ENCODE data around the gene SCGB3A2.

The SCGB3A2 gene

DNA sequence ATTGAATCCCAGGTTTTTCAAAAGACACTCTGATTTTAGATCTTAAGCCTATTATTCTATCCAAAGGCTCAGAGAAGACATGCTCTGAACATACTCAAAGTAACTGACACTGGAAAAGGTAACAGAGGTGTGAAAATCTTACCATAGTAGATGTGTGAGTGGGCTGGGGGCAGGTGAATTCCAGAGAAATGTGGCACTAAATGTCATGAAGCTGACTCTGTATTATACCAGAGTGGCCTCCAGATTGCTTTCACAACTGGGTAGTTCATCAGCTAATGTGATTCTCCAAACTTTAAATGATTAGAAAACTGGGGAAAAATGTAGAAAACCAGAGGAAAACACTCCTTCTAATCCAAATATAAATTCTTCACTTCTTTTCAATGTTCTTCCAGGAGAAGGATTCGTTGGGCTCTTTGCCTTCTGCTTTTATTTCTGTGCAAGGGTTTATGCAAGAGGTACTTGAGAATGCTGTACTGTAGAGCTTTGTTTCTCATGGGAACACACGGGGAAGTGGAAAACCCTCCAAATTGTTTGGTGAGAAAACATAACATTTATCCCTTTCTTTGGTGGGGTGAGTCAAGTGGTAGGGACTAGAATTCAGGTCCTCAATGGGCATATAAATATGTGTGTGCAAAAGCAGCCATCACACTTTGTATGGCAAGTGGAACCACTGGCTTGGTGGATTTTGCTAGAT lies at the start of gene SCGB3A2:
SCGB3A2 (plus strand) TSS at position 646 of the 694 bp plus-strand sequence. CDS start 93 bp downstream, outside the sequence.
- Mint-ChIP-seq H3K9me3 (no peaks in the 10 kb centered on the region), H3K36me3 (ENCODE audit: insufficient read depth) (no peaks in the 10 kb centered on the region), H3K27ac (ENCODE audit: low read depth) (no peak within 1 kb of the TSS), H3K4me3 (no peak within 1 kb of the TSS), H3K27me3 (peaks cover 35% of the 10 kb centered on the region), H3K4me1 (no peaks in the 10 kb centered on the region)
- no peak for ATAC-seq (replicated peaks; ENCODE audit: extremely low read depth, poor library complexity, severe bottlenecking)
- DNase-seq (ENCODE audit: low spot score in 2 of 2): no peak

- ATAC-seq (replicated peaks; ENCODE audit: extremely low read depth, poor library complexity, severe bottlenecking) (no peak), DNase-seq (ENCODE audit: low spot score in 2 of 2) (no peak)
- H3K9me3 Mint-ChIP-seq: no peaks in the 10 kb centered on the region
- H3K4me1 Mint-ChIP-seq: no peaks in the 10 kb centered on the region
- H3K27me3 Mint-ChIP-seq: peaks cover 34% of the 10 kb centered on the region
- H3K4me3 Mint-ChIP-seq: no peak overlapping the region
- H3K27ac Mint-ChIP-seq (ENCODE audit: low read depth): no peak overlapping the region
- no peaks in the 10 kb centered on the region for H3K36me3 Mint-ChIP-seq (ENCODE audit: insufficient read depth)
These were observed 48.5 kb upstream of the SCGB3A2 start for GRCh38 chr5:147830035-147830434.

DNA sequence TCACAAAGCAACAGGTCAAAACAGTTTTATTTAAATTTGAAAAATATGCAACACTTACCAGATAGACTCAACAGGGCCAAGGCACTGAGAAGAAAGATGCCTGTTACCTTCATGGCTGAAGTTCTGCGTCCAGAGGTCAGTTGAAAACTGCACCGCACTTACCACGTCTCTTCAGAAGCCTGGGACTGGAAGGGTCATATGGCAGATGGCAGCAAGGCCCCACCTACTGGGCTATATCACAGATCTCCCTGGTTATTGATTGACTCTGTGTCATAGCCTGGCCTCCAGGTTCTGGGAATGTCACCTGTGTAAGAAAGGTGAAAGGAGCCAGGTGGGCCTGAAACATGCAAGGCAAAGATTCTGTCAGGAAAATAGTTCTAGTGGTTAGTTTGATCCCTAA lies 47.0 kb upstream of the SCGB3A2 start, which contains the start of gene SPINK1:
SPINK1 (minus strand) TSS at position 207 of the 400 bp plus-strand sequence; CDS start at position 113, 94 bp downstream.
- H3K9me3 Mint-ChIP-seq: no peaks in the 10 kb centered on the region

DNA sequence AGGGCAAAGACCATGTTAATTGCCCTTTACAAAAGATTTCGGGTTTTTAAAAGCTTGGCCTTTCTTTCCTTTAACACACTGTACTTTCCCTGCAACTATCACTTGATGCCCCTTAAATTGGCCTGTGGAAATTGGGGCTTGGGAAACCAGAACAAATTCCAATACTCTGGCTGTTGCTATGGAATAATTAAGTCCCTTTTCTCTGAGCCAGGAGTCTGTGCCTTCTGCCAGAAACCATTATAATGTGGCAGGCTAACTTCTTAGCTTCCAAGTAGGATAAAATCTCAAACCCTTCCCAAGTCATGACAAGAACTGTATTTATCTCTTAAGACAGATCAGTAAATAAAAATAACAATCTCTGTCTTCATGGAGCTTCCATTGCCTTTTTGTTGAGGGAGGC lies 46.0 kb upstream of the SCGB3A2 start:
- Mint-ChIP-seq H3K4me3 (no peak overlapping the region), H3K36me3 (ENCODE audit: insufficient read depth) (no peaks in the 10 kb centered on the region), H3K27me3 (peaks cover 34% of the 10 kb centered on the region), H3K4me1 (no peaks in the 10 kb centered on the region), H3K9me3 (no peaks in the 10 kb centered on the region), H3K27ac (ENCODE audit: low read depth) (no peak overlapping the region)
- DNase-seq (ENCODE audit: low spot score in 2 of 2) (no peak), ATAC-seq (replicated peaks; ENCODE audit: extremely low read depth, poor library complexity, severe bottlenecking) (no peak)

More for the DNA sequence above, 47.0 kb upstream of the SCGB3A2 start, which contains the start of gene SPINK1:
- H3K4me1 Mint-ChIP-seq: no peaks in the 10 kb centered on the region
- ATAC-seq (replicated peaks; ENCODE audit: extremely low read depth, poor library complexity, severe bottlenecking) (no peak), DNase-seq (ENCODE audit: low spot score in 2 of 2) (no peak)
- H3K27ac Mint-ChIP-seq (ENCODE audit: low read depth): no peak within 1 kb of the TSS
- H3K4me3 Mint-ChIP-seq: no peak within 1 kb of the TSS
- H3K27me3 Mint-ChIP-seq: peaks cover 34% of the 10 kb centered on the region
- H3K36me3 Mint-ChIP-seq (ENCODE audit: insufficient read depth): no peaks in the 10 kb centered on the region

DNA sequence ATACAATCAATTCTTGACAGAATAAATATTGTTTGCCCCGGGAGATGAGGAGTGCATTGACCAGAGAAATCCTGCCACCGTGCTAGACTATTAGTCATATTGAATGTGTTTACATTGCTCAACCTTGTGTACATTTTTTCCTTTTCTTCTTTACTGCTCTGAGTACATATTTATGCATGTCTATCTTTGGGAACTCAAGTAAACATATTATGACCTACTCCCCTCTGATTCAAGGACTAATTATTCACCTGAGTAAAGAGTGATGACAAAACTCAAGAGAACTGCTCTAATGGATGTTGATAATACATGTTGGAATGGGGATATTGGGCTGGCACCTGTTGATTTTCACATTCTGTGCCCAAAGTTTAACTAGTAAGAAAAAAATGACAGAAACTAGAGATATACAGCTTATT lies 43.1 kb upstream of the SCGB3A2 start:
- H3K4me1 Mint-ChIP-seq: no peaks in the 10 kb centered on the region
- H3K36me3 Mint-ChIP-seq (ENCODE audit: insufficient read depth): no peaks in the 10 kb centered on the region
- H3K4me3 Mint-ChIP-seq: no peak overlapping the region
- ATAC-seq (replicated peaks; ENCODE audit: extremely low read depth, poor library complexity, severe bottlenecking) (no peak), DNase-seq (ENCODE audit: low spot score in 2 of 2) (no peak)
- no peak overlapping the region for H3K27ac Mint-ChIP-seq (ENCODE audit: low read depth)
- H3K27me3 Mint-ChIP-seq: peaks cover 15% of the 10 kb centered on the region
- no peaks in the 10 kb centered on the region for H3K9me3 Mint-ChIP-seq

- DNase-seq (ENCODE audit: low spot score in 2 of 2): no peak
- no peaks in the 10 kb centered on the region for H3K4me1 Mint-ChIP-seq
- ATAC-seq (replicated peaks; ENCODE audit: extremely low read depth, poor library complexity, severe bottlenecking): no peak
- H3K4me3 Mint-ChIP-seq: no peak overlapping the region
- H3K27ac Mint-ChIP-seq (ENCODE audit: low read depth): no peak overlapping the region
- H3K27me3 Mint-ChIP-seq: peaks cover 19% of the 10 kb centered on the region
- no peaks in the 10 kb centered on the region for H3K9me3 Mint-ChIP-seq
- no peaks in the 10 kb centered on the region for H3K36me3 Mint-ChIP-seq (ENCODE audit: insufficient read depth)
These were observed 42.1 kb upstream of the SCGB3A2 start for GRCh38 chr5:147836439-147836838.

DNA sequence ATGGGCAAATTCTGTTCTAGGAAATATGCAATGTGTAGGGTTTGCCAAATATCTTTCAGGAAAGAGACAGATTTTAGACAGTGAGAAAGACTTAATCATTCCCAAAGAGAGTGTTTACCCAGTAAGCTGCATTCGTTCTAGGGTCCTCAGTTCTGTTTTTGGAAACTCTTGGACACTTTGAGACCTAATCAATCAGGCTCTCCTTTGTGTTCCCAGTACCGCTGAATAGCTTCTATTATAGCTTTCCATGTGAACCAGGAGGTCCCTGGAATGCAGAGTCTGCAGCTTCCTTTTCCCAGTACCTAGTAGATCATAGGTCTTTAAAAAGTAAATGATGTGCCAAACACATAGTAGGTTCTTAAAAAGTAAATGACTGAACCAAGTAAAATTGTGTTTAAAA lies 35.6 kb upstream of the SCGB3A2 start:
- no peaks in the 10 kb centered on the region for H3K36me3 Mint-ChIP-seq (ENCODE audit: insufficient read depth)
- no peaks in the 10 kb centered on the region for H3K9me3 Mint-ChIP-seq
- H3K27ac Mint-ChIP-seq (ENCODE audit: low read depth): no peak overlapping the region
- no peak for DNase-seq (ENCODE audit: low spot score in 2 of 2)
- peaks cover 51% of the 10 kb centered on the region for H3K27me3 Mint-ChIP-seq
- no peaks in the 10 kb centered on the region for H3K4me1 Mint-ChIP-seq
- H3K4me3 Mint-ChIP-seq: no peak overlapping the region
- ATAC-seq (replicated peaks; ENCODE audit: extremely low read depth, poor library complexity, severe bottlenecking): no peak

DNA sequence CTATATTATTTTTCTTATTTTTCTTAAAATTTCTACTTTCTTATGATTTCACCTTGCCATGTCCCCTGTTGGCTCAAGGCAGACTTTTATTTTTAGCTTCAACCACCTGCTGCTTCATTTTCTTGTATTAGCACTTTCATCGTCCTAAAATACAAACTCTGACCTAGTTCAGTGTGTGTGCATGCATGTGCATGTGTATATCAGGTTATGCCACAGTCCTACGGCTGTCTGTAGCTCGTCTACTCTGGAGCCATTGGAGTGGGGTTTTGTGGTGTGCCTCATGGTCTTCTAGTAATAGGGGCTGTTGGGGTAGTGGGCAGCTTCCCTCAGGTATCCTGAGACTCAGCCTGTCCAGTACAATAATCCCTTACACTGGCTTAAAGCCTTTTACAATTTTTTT lies 33.7 kb upstream of the SCGB3A2 start:
- ATAC-seq (replicated peaks; ENCODE audit: extremely low read depth, poor library complexity, severe bottlenecking) (no peak), DNase-seq (ENCODE audit: low spot score in 2 of 2) (no peak)
- H3K9me3 Mint-ChIP-seq: no peaks in the 10 kb centered on the region
- no peaks in the 10 kb centered on the region for H3K36me3 Mint-ChIP-seq (ENCODE audit: insufficient read depth)
- no peaks in the 10 kb centered on the region for H3K4me1 Mint-ChIP-seq
- H3K27ac Mint-ChIP-seq (ENCODE audit: low read depth): no peak overlapping the region
- peaks cover 64% of the 10 kb centered on the region for H3K27me3 Mint-ChIP-seq
- H3K4me3 Mint-ChIP-seq: no peak overlapping the region

GRCh38 chr5:147845618-147846017 lies 32.9 kb upstream of the SCGB3A2 start:
- Mint-ChIP-seq H3K9me3 (no peaks in the 10 kb centered on the region), H3K27me3 (peaks cover 64% of the 10 kb centered on the region), H3K4me3 (no peak overlapping the region), H3K4me1 (no peaks in the 10 kb centered on the region), H3K27ac (ENCODE audit: low read depth) (no peak overlapping the region), H3K36me3 (ENCODE audit: insufficient read depth) (no peaks in the 10 kb centered on the region)
- no peak for DNase-seq (ENCODE audit: low spot score in 2 of 2)
- ATAC-seq (replicated peaks; ENCODE audit: extremely low read depth, poor library complexity, severe bottlenecking): no peak

GRCh38 chr5:147849226-147849625 lies 29.3 kb upstream of the SCGB3A2 start:
- Mint-ChIP-seq H3K27me3 (peaks cover 44% of the 10 kb centered on the region), H3K9me3 (no peaks in the 10 kb centered on the region), H3K36me3 (ENCODE audit: insufficient read depth) (no peaks in the 10 kb centered on the region), H3K4me3 (no peak overlapping the region), H3K4me1 (no peaks in the 10 kb centered on the region), H3K27ac (ENCODE audit: low read depth) (no peak overlapping the region)
- ATAC-seq (replicated peaks; ENCODE audit: extremely low read depth, poor library complexity, severe bottlenecking) (no peak), DNase-seq (ENCODE audit: low spot score in 2 of 2) (no peak)

GRCh38 chr5:147851578-147851977 lies 26.9 kb upstream of the SCGB3A2 start:
- Mint-ChIP-seq H3K27me3 (peaks cover 42% of the 10 kb centered on the region), H3K27ac (ENCODE audit: low read depth) (no peak overlapping the region)

DNA sequence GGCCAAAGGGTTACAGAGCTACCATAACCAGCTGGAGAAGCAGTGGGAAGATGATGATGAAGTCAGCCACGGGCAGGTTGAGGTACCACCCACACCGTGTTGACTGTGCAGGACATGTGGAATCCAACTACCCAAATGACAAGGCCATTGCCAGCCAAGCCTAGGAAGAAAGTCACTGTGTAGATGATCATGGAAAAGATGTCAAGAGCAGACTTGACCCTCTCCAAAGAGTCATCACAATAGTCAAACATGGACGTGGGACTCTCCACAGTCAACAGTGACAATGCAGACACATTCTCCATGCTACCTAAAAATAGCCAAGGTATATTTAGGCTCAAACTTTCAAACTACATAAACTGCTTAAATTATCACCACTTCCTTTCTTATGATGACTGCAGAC lies 26.1 kb upstream of the SCGB3A2 start:
- Mint-ChIP-seq H3K4me1 (no peaks in the 10 kb centered on the region), H3K9me3 (no peaks in the 10 kb centered on the region), H3K27me3 (peaks cover 34% of the 10 kb centered on the region), H3K27ac (ENCODE audit: low read depth) (no peak overlapping the region), H3K4me3 (no peak overlapping the region), H3K36me3 (ENCODE audit: insufficient read depth) (no peaks in the 10 kb centered on the region)
- no peak for ATAC-seq (replicated peaks; ENCODE audit: extremely low read depth, poor library complexity, severe bottlenecking)
- DNase-seq (ENCODE audit: low spot score in 2 of 2): no peak

More at GRCh38 chr5:147851578-147851977, 26.9 kb upstream of the SCGB3A2 start:
- Mint-ChIP-seq H3K4me1 (no peaks in the 10 kb centered on the region), H3K9me3 (no peaks in the 10 kb centered on the region), H3K4me3 (no peak overlapping the region), H3K36me3 (ENCODE audit: insufficient read depth) (no peaks in the 10 kb centered on the region)
- DNase-seq (ENCODE audit: low spot score in 2 of 2) (no peak), ATAC-seq (replicated peaks; ENCODE audit: extremely low read depth, poor library complexity, severe bottlenecking) (no peak)

GRCh38 chr5:147853372-147853987 lies 25.0 kb upstream of the SCGB3A2 start:
- Mint-ChIP-seq H3K36me3 (ENCODE audit: insufficient read depth) (no peaks in the 10 kb centered on the region), H3K27me3 (peaks cover 26% of the 10 kb centered on the region), H3K4me1 (no peaks in the 10 kb centered on the region), H3K27ac (ENCODE audit: low read depth) (no peak overlapping the region), H3K9me3 (no peaks in the 10 kb centered on the region), H3K4me3 (no peak overlapping the region)
- ATAC-seq (replicated peaks; ENCODE audit: extremely low read depth, poor library complexity, severe bottlenecking): no peak
- DNase-seq (ENCODE audit: low spot score in 2 of 2): no peak

Data from central memory CD8-positive, alpha-beta T cell (primary cell).